ENCODE data around the gene AGBL3.

DNA sequence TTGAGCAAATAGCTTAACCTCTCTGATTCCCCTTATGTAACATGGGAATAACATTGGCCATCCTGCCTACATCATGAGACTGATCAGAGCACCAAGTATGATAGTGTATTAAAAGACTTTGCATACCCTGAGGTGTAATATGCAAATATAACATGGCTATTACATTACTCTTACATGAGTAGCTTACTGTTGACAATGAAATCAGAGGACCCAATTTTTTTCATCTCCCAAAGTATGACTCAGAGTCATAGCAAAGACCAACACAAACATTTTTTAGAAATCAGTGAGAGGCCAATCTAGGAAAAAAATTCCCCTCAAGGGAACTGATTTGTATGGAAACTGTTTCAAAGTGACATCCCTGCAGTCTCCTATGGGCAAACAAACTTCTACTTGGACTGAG is 114.5 kb downstream of the AGBL3 start:
- TF ChIP-seq, protein P1, sequence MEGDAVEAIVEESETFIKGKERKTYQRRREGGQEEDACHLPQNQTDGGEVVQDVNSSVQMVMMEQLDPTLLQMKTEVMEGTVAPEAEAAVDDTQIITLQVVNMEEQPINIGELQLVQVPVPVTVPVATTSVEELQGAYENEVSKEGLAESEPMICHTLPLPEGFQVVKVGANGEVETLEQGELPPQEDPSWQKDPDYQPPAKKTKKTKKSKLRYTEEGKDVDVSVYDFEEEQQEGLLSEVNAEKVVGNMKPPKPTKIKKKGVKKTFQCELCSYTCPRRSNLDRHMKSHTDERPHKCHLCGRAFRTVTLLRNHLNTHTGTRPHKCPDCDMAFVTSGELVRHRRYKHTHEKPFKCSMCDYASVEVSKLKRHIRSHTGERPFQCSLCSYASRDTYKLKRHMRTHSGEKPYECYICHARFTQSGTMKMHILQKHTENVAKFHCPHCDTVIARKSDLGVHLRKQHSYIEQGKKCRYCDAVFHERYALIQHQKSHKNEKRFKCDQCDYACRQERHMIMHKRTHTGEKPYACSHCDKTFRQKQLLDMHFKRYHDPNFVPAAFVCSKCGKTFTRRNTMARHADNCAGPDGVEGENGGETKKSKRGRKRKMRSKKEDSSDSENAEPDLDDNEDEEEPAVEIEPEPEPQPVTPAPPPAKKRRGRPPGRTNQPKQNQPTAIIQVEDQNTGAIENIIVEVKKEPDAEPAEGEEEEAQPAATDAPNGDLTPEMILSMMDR (IDR thresholded peaks at IDR 0.05; ENCODE audit: low read depth, low read length): no peak
- TF ChIP-seq POLR2A (IDR thresholded peaks at IDR 0.05; ENCODE audit: extremely low read depth, insufficient read length): no peak
- TF ChIP-seq, protein P2, sequence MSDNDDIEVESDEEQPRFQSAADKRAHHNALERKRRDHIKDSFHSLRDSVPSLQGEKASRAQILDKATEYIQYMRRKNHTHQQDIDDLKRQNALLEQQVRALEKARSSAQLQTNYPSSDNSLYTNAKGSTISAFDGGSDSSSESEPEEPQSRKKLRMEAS (IDR thresholded peaks at IDR 0.05; ENCODE audit: low read depth, low read length): no peak

Data from NB4 (cell line).